T-helper 1 cell treated with Interleukin-12 subunit alpha and Interleukin-12 subunit beta and Interleukin-4 antibody, amounts not matched to agents 30 ng/mL and 1 ng/mL, for 36 hours (primary cell): ENCODE data around the gene GDPD3. TPM values are rescaled to one million over a fixed set of nuclear protein-coding genes. Genes with fewer than 3 reads are reported as not detected.

Source experiments
- intact Hi-C: fragments of 100-400 bp; cut with micrococcal nuclease; formaldehyde crosslinking; loops from one replicate; pipeline ENCODE4 v1.15.1; 2024
- total RNA-seq: library from RNA; stranded (reverse); gene quantifications from 2 replicates; pipeline ENCODE4 v1.2.3, GENCODE V29; 2022

GDPD3 gene
- total RNA-seq, 1 donor from 2014 or later: 11.2 TPM

- intact Hi-C loops: loop anchor here (2.0 kb wide), 4 partner anchors 59 to 343 kb away; partner anchors contain the start of genes MAPK3, TBC1D10B and ZNF771
Measured at GRCh38 chr16:30063893-30064728, 49.2 kb downstream of the GDPD3 start.

- intact Hi-C loops: no loop called here
Measured at GRCh38 chr16:30063278-30063892, 50.0 kb downstream of the GDPD3 start.

GRCh38 chr16:30060836-30061554 is 52.3 kb downstream of the GDPD3 start:
- intact Hi-C loops: loop anchor here (2.0 kb wide), 1 partner anchor 68 kb away; no protein-coding TSS in a partner anchor

- intact Hi-C loops: loop anchor here (2.0 kb wide), 1 partner anchor 68 kb away; no protein-coding TSS in a partner anchor
Measured at GRCh38 chr16:30060346-30060745, 53.0 kb downstream of the GDPD3 start.

- intact Hi-C loops: no loop called here
Measured at GRCh38 chr16:30054959-30055553, 58.3 kb downstream of the GDPD3 start.

Other genes starting within 250 kb of the GDPD3 start
- 0.07 TPM in 2 replicates for gene SEZ6L2, start 214.0 kb downstream of the GDPD3 start, total RNA-seq
- gene ASPHD1, start 213.0 kb downstream of the GDPD3 start, total RNA-seq: 0.17 and 0.32 TPM in 2 replicates
- 42.2 and 48.4 TPM in 2 replicates for gene KCTD13, start 187.3 kb downstream of the GDPD3 start, total RNA-seq
- gene TMEM219, start 151.5 kb downstream of the GDPD3 start, total RNA-seq: 46.1 and 54.0 TPM in 2 replicates
- 39.8 and 41.5 TPM in 2 replicates for gene TAOK2, start 139.7 kb downstream of the GDPD3 start, total RNA-seq
- 35.8 and 36.9 TPM in 2 replicates for gene HIRIP3, start 117.9 kb downstream of the GDPD3 start, total RNA-seq
- 98.2 and 112 TPM in 2 replicates for gene INO80E, start 117.3 kb downstream of the GDPD3 start, total RNA-seq
- gene DOC2A, start 102.5 kb downstream of the GDPD3 start, total RNA-seq: not detected in 2 replicates
- gene C16orf92, start 90.3 kb downstream of the GDPD3 start, total RNA-seq: not detected in 2 replicates
- gene TLCD3B, start 82.3 kb downstream of the GDPD3 start, total RNA-seq: 1.4 and 2.3 TPM in 2 replicates
- 1,204 and 1,207 TPM in 2 replicates for gene ALDOA, start 47.8 kb downstream of the GDPD3 start, total RNA-seq
- gene PPP4C, start 37.5 kb downstream of the GDPD3 start, total RNA-seq: 147 and 149 TPM in 2 replicates
- 0.54 and 0.68 TPM in 2 replicates for gene TBX6, start 21.6 kb downstream of the GDPD3 start, total RNA-seq
- 49.2 and 51.4 TPM in 2 replicates for gene YPEL3, start 17.3 kb downstream of the GDPD3 start, total RNA-seq
- gene MAPK3, start 9.7 kb upstream of the GDPD3 start, total RNA-seq: 65.5 and 68.9 TPM in 2 replicates
- 1,802 and 1,829 TPM in 2 replicates for gene CORO1A, start 70.1 kb upstream of the GDPD3 start, total RNA-seq
- 183 and 188 TPM in 2 replicates for gene BOLA2B, start 80.1 kb upstream of the GDPD3 start, total RNA-seq
- 57.3 and 64.3 TPM in 2 replicates for gene SLX1A, start 80.3 kb upstream of the GDPD3 start, total RNA-seq
- 29.2 and 31.7 TPM in 2 replicates for gene SULT1A3, start 85.7 kb upstream of the GDPD3 start, total RNA-seq
- 10.8 and 19.5 TPM in 2 replicates for gene NPIPB13, start 134.9 kb upstream of the GDPD3 start, total RNA-seq
- gene CD2BP2, start 241.8 kb upstream of the GDPD3 start, total RNA-seq: 84.1 and 88.8 TPM in 2 replicates